Mononuclear cell (primary cell): ENCODE measurements around the gene DVL2. TPM values are rescaled to one million over a fixed set of nuclear protein-coding genes. Genes with fewer than 3 reads are reported as not detected.
"Not testable (repeated sequence)": the region's sequence is repeated elsewhere in the genome, so short reads cannot be mapped to it uniquely, and the experiment has no call there.

Experiments used
- H3K27me3 ChIP-seq: 2 replicates; pipeline ENCODE4 v1.6.0; 2011; ENCODE audit warnings: low read length, control low read depth; ENCODE audit not compliant: insufficient read depth
- H3K4me1 ChIP-seq: 2 replicates; pipeline ENCODE4 v1.5.1; 2011; ENCODE audit warnings: mild to moderate bottlenecking, low read length, control low read depth; ENCODE audit not compliant: insufficient read depth
- H3K4me3 ChIP-seq: 2 replicates; pipeline ENCODE4 v1.5.1; 2011; ENCODE audit warnings: mild to moderate bottlenecking, low read length, moderate library complexity
- H3K9me3 ChIP-seq: 2 replicates; pipeline ENCODE4 v1.5.1; 2011; ENCODE audit warnings: low read depth, mild to moderate bottlenecking, control low read depth, low read length
- total RNA-seq: library from RNA; depleted of rRNA; stranded (reverse); fragments of >200 nt; gene quantifications from one replicate; pipeline ENCODE4 v1.2.3, GENCODE V29; 2012

Gene DVL2
- total RNA-seq, 1 donor: 23.1 TPM

- no peaks in the 10 kb centered on the region for H3K4me1 ChIP-seq
- no peak overlapping the region for H3K4me3 ChIP-seq
- no peaks in the 10 kb centered on the region for H3K9me3 ChIP-seq
- H3K27me3 ChIP-seq: no peaks in the 10 kb centered on the region
Observed at GRCh38 chr17:7186241-7186640, 48.1 kb downstream of the DVL2 start.

GRCh38 chr17:7184647-7185046 lies 49.7 kb downstream of the DVL2 start:
- no peaks in the 10 kb centered on the region for H3K4me1 ChIP-seq
- no peak overlapping the region for H3K4me3 ChIP-seq
- H3K27me3 ChIP-seq: no peaks in the 10 kb centered on the region
- H3K9me3 ChIP-seq: no peaks in the 10 kb centered on the region

GRCh38 chr17:7184091-7184488 lies 50.2 kb downstream of the DVL2 start:
- Histone ChIP-seq H3K9me3 (no peaks in the 10 kb centered on the region), H3K4me1 (no peaks in the 10 kb centered on the region), H3K4me3 (no peak overlapping the region), H3K27me3 (no peaks in the 10 kb centered on the region)

GRCh38 chr17:7183433-7184090 lies 50.8 kb downstream of the DVL2 start:
- no peak overlapping the region for H3K4me3 ChIP-seq
- H3K4me1 ChIP-seq: no peaks in the 10 kb centered on the region
- H3K9me3 ChIP-seq: no peaks in the 10 kb centered on the region

GRCh38 chr17:7182101-7182500 lies 52.2 kb downstream of the DVL2 start:
- H3K9me3 ChIP-seq, H3K4me3 ChIP-seq: not testable (repeated sequence)

More at GRCh38 chr17:7183433-7184090, 50.8 kb downstream of the DVL2 start:
- H3K27me3 ChIP-seq: no peaks in the 10 kb centered on the region

GRCh38 chr17:7179317-7180254 lies 54.7 kb downstream of the DVL2 start, which contains the start of gene ASGR1:
Gene ASGR1, minus strand, starts transcription at chr17:7179370. Its CDS starts 807 bp downstream, at chr17:7178563.
- Histone ChIP-seq H3K27me3 (peaks cover 31% of the 10 kb centered on the region), H3K9me3 (no peaks in the 10 kb centered on the region), H3K4me1 (peaks cover 20% of the 10 kb centered on the region), H3K4me3 (no peak within 1 kb of the TSS)

More at GRCh38 chr17:7182101-7182500, 52.2 kb downstream of the DVL2 start:
- Histone ChIP-seq H3K4me1 (peaks cover 11% of the 10 kb centered on the region), H3K27me3 (peaks cover 10% of the 10 kb centered on the region)

GRCh38 chr17:7178973-7179316 lies 55.4 kb downstream of the DVL2 start:
- no peak overlapping the region for H3K4me3 ChIP-seq
- peaks cover 26% of the 10 kb centered on the region for H3K4me1 ChIP-seq
- peaks cover 33% of the 10 kb centered on the region for H3K27me3 ChIP-seq
- H3K9me3 ChIP-seq: no peaks in the 10 kb centered on the region

GRCh38 chr17:7177954-7178477 lies 56.3 kb downstream of the DVL2 start:
- Histone ChIP-seq H3K4me3 (no peak overlapping the region), H3K27me3 (peaks cover 33% of the 10 kb centered on the region), H3K9me3 (no peaks in the 10 kb centered on the region), H3K4me1 (peaks cover 35% of the 10 kb centered on the region)

GRCh38 chr17:7177191-7177953 lies 56.9 kb downstream of the DVL2 start:
- Histone ChIP-seq H3K27me3 (peaks cover 33% of the 10 kb centered on the region), H3K4me3 (no peak overlapping the region), H3K9me3 (no peaks in the 10 kb centered on the region), H3K4me1 (peaks cover 41% of the 10 kb centered on the region)

- peaks cover 47% of the 10 kb centered on the region for H3K4me1 ChIP-seq
- no peaks in the 10 kb centered on the region for H3K9me3 ChIP-seq
- no peak overlapping the region for H3K4me3 ChIP-seq
- H3K27me3 ChIP-seq: peaks cover 33% of the 10 kb centered on the region
Observed at GRCh38 chr17:7176841-7177190, 57.5 kb downstream of the DVL2 start.

- peaks cover 47% of the 10 kb centered on the region for H3K4me1 ChIP-seq
- no peaks in the 10 kb centered on the region for H3K9me3 ChIP-seq
- peaks cover 33% of the 10 kb centered on the region for H3K27me3 ChIP-seq
Observed at GRCh38 chr17:7176107-7176840, 58.0 kb downstream of the DVL2 start.

More at GRCh38 chr17:7176107-7176840, 58.0 kb downstream of the DVL2 start:
- no peak overlapping the region for H3K4me3 ChIP-seq
